HG03565 (cell line): ENCODE results near the gene ADISSP.

Source experiments
- ATAC-seq: cut with Tn5 transposase; IDR thresholded peaks from one replicate; pipeline ENCODE4 v1.9.1; 2021; ENCODE audit warnings: mild to moderate bottlenecking, moderate library complexity; ENCODE audit not compliant: unreplicated experiment

Gene ADISSP

DNA sequence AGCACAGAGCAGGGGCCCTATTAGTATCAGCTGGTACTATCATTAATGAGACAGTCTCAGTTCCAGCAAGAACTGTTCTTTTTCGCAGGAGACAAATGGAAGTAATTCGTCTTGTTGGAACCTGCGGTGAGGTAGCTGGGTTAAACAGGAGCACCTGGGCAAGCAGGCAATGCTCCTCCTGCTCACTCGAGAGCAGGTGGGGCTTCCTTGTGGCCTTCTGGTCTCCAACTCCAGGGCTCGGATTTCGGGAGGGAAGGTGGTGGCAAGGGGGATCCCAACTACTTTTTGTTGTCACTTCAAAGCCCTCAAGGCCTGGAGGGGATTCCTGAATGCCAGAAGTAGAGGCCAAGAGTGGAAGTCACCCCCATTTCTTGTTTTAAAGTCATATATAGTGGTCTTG is 15.0 kb upstream of the ADISSP start:
- ATAC-seq, result no peak

DNA sequence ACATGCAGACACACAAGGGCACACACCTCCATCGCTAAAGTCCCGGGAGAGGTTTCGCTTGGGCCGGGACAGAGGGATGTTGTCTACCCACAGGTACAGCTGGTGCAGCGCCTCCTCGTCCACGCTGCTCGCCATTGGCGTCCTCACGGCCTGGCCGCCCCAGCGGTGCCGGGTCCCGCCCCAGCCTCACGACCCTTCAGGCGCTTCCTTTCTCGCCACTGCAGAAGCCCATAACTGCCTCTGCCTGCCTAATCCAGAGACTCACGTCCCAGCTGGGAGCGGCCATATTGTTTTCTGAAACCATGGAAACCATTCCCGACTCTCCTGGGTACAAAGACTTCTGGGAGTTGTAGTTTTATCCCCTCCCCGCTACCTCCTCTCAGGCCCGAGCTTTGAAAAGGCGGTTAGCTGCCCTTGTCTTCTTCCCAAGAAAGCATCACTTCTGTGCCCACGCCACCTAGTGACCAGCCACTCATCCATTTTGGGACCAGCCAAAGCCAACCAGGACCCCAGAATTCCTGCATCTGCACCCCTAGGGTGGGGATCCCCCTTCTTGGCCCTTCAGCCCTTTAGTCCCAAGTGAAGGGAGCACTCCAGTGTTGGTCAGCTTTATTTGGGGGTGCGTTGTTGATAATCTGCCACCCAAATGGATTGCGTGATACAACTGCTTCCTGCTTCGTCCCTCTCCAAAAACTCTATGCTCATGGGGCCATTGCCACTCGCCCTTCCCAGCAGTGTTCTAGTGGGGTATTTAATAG is 13.8 kb upstream of the ADISSP start, which contains the start of gene SPEF1:
Gene SPEF1, minus strand, starts transcription at position 296 of the 758 bp plus-strand sequence. Its CDS starts 161 bp downstream, at position 135.
- ATAC-seq, result no peak

- no peak for ATAC-seq
Measured at GRCh38 chr20:3778976-3779375, 11.4 kb upstream of the ADISSP start.

DNA sequence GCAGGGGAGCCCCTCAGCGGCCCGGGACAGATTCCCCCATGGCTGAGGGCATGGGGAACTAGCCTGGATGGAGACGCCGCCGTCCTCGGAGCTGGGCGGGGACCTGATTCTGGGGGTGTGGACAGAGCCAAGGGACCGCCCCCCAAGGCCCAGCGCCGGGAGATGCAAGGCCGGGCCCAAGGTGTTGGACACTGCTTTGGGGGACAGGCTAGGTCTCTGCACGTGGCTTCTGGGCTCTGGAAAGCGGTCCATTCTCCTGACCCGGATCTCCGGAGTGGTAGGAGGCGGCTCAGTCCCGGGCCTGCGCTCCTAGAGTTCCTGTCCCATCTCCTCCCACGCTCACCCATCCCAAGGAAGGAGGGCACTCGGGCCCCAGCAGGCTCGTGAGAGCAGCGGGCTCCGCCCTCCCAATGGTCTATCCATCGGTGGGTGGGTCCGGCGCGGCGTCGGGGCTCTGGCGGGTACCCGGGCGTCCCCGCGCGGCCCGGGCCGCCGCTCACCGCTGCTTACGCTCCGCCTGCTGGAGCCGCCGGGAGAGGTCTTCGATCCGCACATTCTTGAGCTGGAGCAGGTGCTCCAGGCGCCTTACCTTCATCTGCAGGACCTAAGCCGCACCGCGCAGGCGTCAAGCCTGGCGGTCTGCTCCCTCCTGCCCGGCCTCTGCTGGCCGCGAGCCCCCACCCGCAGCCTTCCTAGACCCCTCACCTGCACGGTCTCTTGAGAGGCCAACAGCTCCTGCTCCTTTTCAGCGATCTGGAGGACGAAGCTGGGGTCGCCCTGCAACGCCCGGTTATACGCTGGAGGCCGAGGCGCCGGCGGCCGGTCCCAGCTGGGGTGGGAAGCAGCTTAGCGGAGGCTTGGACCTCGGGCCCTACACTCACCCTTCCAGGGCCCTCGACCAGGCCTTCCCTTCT is 10.4 kb upstream of the ADISSP start:
- no peak for ATAC-seq

- no peak for ATAC-seq
Measured at GRCh38 chr20:3777381-3777715, 9.8 kb upstream of the ADISSP start.

GRCh38 chr20:3775457-3776108 is 8.0 kb upstream of the ADISSP start:
- ATAC-seq, result no peak

GRCh38 chr20:3771552-3772058 is 4.1 kb upstream of the ADISSP start:
- no peak for ATAC-seq

DNA sequence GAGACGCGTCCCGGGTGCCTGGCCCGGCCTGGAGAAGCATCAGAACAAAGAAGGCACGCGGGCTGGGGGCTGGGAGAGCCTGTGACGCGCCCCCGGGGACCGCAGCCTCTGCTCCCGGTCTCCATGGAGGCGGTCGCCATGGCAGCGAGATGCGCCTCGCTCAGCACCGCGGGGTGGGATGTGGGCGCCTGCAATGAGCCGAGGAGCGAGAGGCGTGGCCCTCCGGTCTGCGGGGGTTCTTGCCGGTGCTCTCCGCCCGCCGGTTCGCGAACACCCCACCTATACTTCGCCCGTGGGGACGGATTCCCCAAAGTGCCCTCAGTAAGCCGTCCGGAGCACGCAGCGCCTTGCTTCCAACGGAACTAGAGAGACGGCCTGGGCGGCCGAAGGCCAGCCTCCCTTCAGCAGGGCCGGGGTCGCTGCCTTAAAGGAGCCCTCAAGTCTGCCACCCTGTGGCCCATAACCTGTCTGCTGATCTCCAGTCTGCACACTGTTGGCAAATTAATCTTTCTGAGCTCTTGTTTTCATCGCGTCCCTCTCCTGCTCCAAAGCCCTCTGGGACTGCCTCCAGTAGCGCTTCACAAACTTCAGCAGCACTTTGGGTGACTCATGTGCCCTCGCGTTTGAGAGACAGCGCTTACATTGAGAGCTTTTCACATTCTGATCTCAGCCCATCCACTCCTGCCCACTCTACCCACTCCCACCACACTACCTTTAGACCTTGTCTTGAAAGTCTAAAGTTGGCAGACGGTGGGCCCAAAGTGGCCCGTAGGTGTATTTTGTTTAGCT is 983 bp upstream of the ADISSP start:
- ATAC-seq, result no peak

GRCh38 chr20:3767110-3767426 is 485 bp downstream of the ADISSP start:
- ATAC-seq, result no peak

GRCh38 chr20:3766422-3767109 is 987 bp downstream of the ADISSP start:
- ATAC-seq, result no peak

DNA sequence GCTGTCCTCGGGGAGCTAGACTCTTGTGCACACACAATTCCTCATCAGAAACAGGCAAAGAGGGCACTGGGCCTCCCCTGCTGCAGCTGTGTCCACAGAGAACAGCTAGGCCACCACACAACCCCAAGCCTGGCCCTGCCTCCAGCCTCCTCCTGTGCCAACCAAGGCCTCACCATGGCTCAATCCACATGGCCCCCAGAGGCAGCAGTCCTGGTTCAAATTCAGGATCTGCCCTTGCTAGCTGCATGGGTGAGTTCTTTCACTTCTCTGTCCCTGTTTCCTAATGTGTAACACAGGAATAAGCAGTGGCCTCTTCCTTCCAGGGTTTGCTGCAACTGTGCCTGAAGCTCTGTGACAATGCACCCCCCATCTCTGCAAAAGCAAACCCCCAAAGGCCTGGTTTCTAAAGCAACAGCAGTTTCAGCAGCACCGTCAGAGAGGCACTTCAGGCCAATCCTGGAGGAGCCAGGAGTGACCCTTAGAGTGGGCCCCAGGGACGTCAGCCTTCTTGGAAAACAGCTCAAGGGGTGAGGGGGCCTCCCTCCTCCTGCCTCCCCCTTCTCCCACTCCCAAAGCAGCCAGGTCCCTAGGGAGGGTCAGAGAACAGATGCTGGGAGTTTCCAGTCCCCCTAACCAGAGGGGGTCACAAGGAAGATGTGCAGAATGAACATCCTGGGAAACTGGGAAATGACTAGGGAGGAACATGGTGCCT is 2.2 kb downstream of the ADISSP start:
- ATAC-seq, result no peak

DNA sequence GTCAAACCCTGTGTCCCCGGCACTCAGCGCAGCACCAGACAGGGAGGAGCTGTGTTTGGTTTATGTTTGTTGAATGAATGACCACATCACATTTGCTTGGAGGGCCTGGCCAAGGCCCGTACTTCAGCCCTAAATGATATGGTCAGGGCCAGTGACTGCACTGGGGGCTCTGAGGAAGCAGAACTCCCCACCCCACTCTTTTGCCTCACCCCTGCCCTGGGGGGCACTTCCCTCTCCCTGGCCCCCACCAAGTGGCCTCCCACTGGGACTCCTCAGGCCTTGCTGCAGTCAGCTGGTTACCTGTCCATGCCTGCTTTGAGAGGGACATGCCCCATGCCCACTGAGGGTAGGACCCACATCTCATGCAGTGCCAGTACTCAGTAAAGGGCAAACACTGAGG is 2.9 kb downstream of the ADISSP start:
- no peak for ATAC-seq

- ATAC-seq, result no peak
Measured at GRCh38 chr20:3763671-3764601, 3.6 kb downstream of the ADISSP start.

DNA sequence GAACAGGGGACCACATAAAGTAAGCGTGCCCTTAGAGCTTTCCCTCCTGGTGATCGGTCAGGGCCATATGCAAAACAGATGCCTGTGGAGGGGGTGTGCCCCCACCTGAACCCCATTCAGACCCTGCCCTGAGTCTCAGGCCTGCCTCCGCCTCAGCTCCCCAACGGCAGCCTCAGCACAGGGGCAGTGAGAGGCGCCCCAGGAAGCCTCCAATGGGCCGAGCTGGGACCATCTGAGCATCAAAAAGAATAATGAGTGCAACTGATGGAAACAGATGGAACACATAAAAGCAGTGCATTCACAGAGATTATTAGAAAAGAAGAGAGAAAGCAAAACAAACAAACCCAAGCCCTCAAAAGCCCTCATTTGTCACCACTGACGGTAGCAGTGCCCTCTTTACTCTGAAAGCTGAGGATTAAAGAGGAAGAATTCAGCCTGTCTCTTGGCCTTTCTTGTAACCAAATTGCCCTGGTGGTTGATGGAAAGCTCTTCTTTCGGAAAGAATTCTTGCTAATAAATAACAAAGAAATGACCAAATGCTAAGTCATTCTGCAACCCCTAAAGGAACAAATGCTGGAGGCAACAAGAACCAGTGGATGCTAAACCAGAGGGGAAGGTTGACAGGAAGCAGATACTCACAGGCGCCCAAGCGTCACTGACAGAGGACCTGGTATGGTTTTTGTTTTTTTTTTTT is 6.8 kb downstream of the ADISSP start:
- ATAC-seq, result no peak

- ATAC-seq, result no peak
Measured at GRCh38 chr20:3759884-3760283, 7.7 kb downstream of the ADISSP start.

DNA sequence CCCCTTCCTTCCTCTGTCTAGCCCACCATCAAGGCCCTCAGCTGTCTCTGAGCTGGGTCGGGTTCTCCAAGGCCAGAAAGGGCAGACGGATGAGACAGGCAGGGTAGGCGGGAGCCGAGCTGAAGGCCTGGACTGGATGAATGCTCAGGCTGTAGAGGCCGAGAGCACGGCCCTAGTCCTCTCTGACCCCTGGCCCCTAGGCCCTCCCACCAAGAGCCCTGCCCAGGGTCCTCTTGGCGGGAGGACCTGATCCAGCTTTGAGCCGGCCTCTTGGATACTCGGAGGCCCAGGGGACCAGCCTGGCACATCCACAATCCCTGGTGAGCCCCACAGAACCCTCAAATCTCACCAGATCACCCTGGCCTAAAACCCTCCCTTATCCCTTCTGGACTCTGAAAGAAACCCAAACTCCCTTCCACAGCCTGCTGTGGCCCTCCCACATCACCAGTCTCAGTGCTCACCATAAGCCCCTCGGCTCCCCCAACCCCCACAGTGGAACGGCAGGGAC is 8.2 kb downstream of the ADISSP start:
- no peak for ATAC-seq

- ATAC-seq, result no peak
Measured at GRCh38 chr20:3758566-3758965, 9.0 kb downstream of the ADISSP start.

- no peak for ATAC-seq
Measured at GRCh38 chr20:3757268-3757667, 10.3 kb downstream of the ADISSP start.
